Measurements from ENCODE around the gene OR4B1.
"Not testable (repeated sequence)": the region's sequence is repeated elsewhere in the genome, so short reads cannot be mapped to it uniquely, and the experiment has no call there.

Gene OR4B1

GRCh38 chr11:48216510-48216909, at the start of gene OR4B1:
OR4B1 (plus strand) TSS chr11:48216810; CDS start chr11:48216810, 0 bp downstream.
- DNase-seq (ENCODE audit: low read depth in 2 of 2), result no peak

- DNase-seq (ENCODE audit: low read depth in 2 of 2), result no peak
These were observed 49.2 kb upstream of the OR4B1 start for GRCh38 chr11:48167380-48167779.

- no peak for DNase-seq (ENCODE audit: low read depth in 2 of 2)
These were observed 47.8 kb upstream of the OR4B1 start for GRCh38 chr11:48168815-48169214.

GRCh38 chr11:48169259-48169658, 47.4 kb upstream of the OR4B1 start:
- DNase-seq (ENCODE audit: low read depth in 2 of 2), result no peak

GRCh38 chr11:48169717-48170116, 46.9 kb upstream of the OR4B1 start:
- DNase-seq (ENCODE audit: low read depth in 2 of 2), result no peak

- no peak for DNase-seq (ENCODE audit: low read depth in 2 of 2)
These were observed 46.1 kb upstream of the OR4B1 start for GRCh38 chr11:48170241-48171233.

- DNase-seq (ENCODE audit: low read depth in 2 of 2), result peak; percentile 50 to 63
These were observed 43.6 kb upstream of the OR4B1 start for GRCh38 chr11:48172818-48173609.

- DNase-seq (ENCODE audit: low read depth in 2 of 2), result no peak
These were observed 38.9 kb upstream of the OR4B1 start for GRCh38 chr11:48177661-48178060.

- no peak for DNase-seq (ENCODE audit: low read depth in 2 of 2)
These were observed 36.0 kb upstream of the OR4B1 start for GRCh38 chr11:48180627-48181026.

- no peak for DNase-seq (ENCODE audit: low read depth in 2 of 2)
These were observed 33.6 kb upstream of the OR4B1 start for GRCh38 chr11:48182860-48183526.

- no peak for DNase-seq (ENCODE audit: low read depth in 2 of 2)
These were observed 32.2 kb upstream of the OR4B1 start for GRCh38 chr11:48184452-48184851.

GRCh38 chr11:48190906-48191654, 25.5 kb upstream of the OR4B1 start:
- not testable (repeated sequence) for DNase-seq (ENCODE audit: low read depth in 2 of 2)

GRCh38 chr11:48193876-48194275, 22.7 kb upstream of the OR4B1 start:
- DNase-seq (ENCODE audit: low read depth in 2 of 2), result no peak

- no peak for DNase-seq (ENCODE audit: low read depth in 2 of 2)
These were observed 8.7 kb upstream of the OR4B1 start for GRCh38 chr11:48207881-48208280.

GRCh38 chr11:48210052-48210451, 6.6 kb upstream of the OR4B1 start:
- no peak for DNase-seq (ENCODE audit: low read depth in 2 of 2)

GRCh38 chr11:48228761-48229160, 12.2 kb downstream of the OR4B1 start:
- no peak for DNase-seq (ENCODE audit: low read depth in 2 of 2)

GRCh38 chr11:48230057-48230456, 13.4 kb downstream of the OR4B1 start:
- DNase-seq (ENCODE audit: low read depth in 2 of 2), result not testable (repeated sequence)

- DNase-seq (ENCODE audit: low read depth in 2 of 2), result no peak
These were observed 21.1 kb downstream of the OR4B1 start for GRCh38 chr11:48237727-48238126.

- DNase-seq (ENCODE audit: low read depth in 2 of 2), result no peak
These were observed 25.9 kb downstream of the OR4B1 start for GRCh38 chr11:48242501-48242900.

GRCh38 chr11:48244804-48245203, 28.2 kb downstream of the OR4B1 start, which contains the start of gene OR4X2:
OR4X2 (plus strand) TSS chr11:48245104; CDS start chr11:48245104, 0 bp downstream.
- no peak for DNase-seq (ENCODE audit: low read depth in 2 of 2)

- DNase-seq (ENCODE audit: low read depth in 2 of 2), result no peak
These were observed 32.3 kb downstream of the OR4B1 start for GRCh38 chr11:48248902-48249301.

Data from activated CD4-positive, alpha-beta T cell treated with anti-CD3 and anti-CD28 coated beads for 24 hours (primary cell).